ENCODE results near the gene LRRC74A.
"Not testable (repeated sequence)": the region's sequence is repeated elsewhere in the genome, so short reads cannot be mapped to it uniquely, and the experiment has no call there.

LRRC74A gene

GRCh38 chr14:76874734-76875133 is 48.5 kb downstream of the LRRC74A start:
- Mint-ChIP-seq H3K27ac (no peak overlapping the region), H3K9me3 (peaks cover 4% of the 10 kb centered on the region), H3K4me3 (no peak overlapping the region), H3K36me3 (ENCODE audit: low read depth) (no peaks in the 10 kb centered on the region), H3K4me1 (ENCODE audit: low read depth) (no peaks in the 10 kb centered on the region), H3K27me3 (ENCODE audit: low read depth) (no peaks in the 10 kb centered on the region)
- no peak for DNase-seq (ENCODE audit: low spot score)

GRCh38 chr14:76876076-76876475 is 49.9 kb downstream of the LRRC74A start:
- Mint-ChIP-seq H3K27ac (no peak overlapping the region), H3K27me3 (ENCODE audit: low read depth) (peaks cover 3% of the 10 kb centered on the region), H3K4me1 (ENCODE audit: low read depth) (no peaks in the 10 kb centered on the region), H3K9me3 (peaks cover 4% of the 10 kb centered on the region), H3K36me3 (ENCODE audit: low read depth) (no peaks in the 10 kb centered on the region), H3K4me3 (no peak overlapping the region)
- peak; percentile 14 for DNase-seq (ENCODE audit: low spot score)

DNA sequence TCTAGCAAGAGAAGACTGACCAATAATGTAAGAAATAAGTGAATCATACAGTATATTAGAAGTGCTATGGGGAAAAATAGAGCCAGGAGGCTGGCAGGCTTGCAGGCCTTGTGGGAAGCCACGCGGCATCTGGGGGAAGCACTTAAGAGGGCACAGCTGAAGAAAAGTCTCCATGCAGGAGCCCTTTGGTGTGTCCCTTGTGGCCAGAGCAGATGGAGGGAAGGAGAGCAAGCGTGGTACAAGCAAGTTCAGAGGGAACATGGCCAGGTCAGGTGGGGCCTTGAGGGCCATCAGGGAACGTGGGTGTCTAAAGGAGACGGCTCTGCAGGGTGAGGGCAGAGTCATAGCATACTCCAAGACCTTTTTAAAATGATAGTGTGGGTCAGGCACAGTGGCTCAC is 51.7 kb downstream of the LRRC74A start:
- Mint-ChIP-seq H3K9me3 (peaks cover 4% of the 10 kb centered on the region), H3K36me3 (ENCODE audit: low read depth) (no peaks in the 10 kb centered on the region), H3K27me3 (ENCODE audit: low read depth) (peaks cover 3% of the 10 kb centered on the region), H3K4me3 (no peak overlapping the region), H3K4me1 (ENCODE audit: low read depth) (no peaks in the 10 kb centered on the region), H3K27ac (no peak overlapping the region)
- no peak for DNase-seq (ENCODE audit: low spot score)

DNA sequence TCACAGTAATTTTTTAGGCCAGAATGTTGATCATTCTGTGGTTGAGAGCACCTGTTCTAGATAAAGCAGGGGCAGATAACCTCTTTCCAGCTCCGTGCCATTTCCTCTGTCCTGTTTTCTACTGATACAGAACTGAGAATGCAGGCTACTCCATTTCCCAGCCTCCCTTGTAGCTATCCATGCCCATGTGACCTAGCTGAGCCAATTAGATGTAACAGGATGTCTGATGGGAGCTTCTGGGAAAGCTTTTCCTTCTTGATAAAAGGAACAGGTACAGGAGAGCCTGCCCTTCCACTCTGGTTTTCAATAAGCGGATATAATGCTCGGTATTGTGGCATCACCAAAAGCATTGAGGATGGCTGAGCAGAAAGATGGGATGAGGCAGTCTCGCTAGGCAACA is 54.2 kb downstream of the LRRC74A start:
- Mint-ChIP-seq H3K4me1 (ENCODE audit: low read depth) (peaks cover 4% of the 10 kb centered on the region), H3K27me3 (ENCODE audit: low read depth) (peaks cover 3% of the 10 kb centered on the region), H3K9me3 (peaks cover 2% of the 10 kb centered on the region), H3K36me3 (ENCODE audit: low read depth) (no peaks in the 10 kb centered on the region), H3K4me3 (no peak overlapping the region), H3K27ac (no peak overlapping the region)
- DNase-seq (ENCODE audit: low spot score): no peak

DNA sequence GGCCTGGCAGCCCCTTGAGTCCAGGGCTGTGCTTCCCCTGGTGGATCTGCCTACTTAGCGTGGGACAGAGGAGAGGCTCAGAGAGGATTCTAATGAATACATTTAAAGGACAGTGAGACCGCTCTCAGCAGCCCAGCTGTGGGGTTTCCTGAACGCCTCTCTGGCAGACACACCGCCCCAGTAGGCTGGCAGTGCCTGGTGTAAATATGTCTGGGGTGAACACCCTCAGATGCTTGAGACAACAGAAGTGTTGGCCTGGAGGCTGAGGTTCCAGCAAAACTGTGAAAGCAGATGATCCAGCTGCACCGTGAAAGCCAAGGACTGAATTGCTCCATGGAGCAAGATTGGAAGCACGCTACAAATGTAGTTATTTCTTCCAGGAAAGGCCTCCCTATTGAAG is 55.1 kb downstream of the LRRC74A start:
- Mint-ChIP-seq H3K36me3 (ENCODE audit: low read depth) (no peaks in the 10 kb centered on the region), H3K27me3 (ENCODE audit: low read depth) (peaks cover 3% of the 10 kb centered on the region), H3K4me3 (no peak overlapping the region), H3K9me3 (no peaks in the 10 kb centered on the region), H3K4me1 (ENCODE audit: low read depth) (peaks cover 4% of the 10 kb centered on the region), H3K27ac (no peak overlapping the region)
- DNase-seq (ENCODE audit: low spot score): no peak

DNA sequence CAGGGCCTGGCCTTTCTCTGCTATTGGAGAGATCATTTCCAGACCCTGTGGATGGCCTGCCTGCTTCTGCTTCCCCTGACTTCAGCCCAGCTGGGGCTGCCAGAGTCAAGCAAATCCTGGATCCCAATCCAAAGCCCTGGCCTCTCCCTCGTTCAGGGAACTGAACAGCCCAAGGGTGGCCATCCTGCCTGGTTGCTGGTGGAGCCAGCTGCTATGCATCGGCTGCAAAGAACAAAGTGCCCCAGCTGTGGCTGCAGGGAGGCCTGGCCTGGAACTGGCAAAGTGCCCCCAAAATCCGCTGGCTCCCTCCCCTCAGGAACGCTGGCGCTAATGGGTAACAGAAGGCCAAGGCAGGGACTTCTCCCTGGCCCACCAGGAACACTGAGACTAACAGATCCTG is 56.4 kb downstream of the LRRC74A start:
- Mint-ChIP-seq H3K4me3 (no peak overlapping the region), H3K27ac (no peak overlapping the region), H3K9me3 (no peaks in the 10 kb centered on the region), H3K4me1 (ENCODE audit: low read depth) (peaks cover 4% of the 10 kb centered on the region), H3K36me3 (ENCODE audit: low read depth) (no peaks in the 10 kb centered on the region), H3K27me3 (ENCODE audit: low read depth) (peaks cover 5% of the 10 kb centered on the region)
- no peak for DNase-seq (ENCODE audit: low spot score)

- peaks cover 5% of the 10 kb centered on the region for H3K27me3 Mint-ChIP-seq (ENCODE audit: low read depth)
- peaks cover 4% of the 10 kb centered on the region for H3K4me1 Mint-ChIP-seq (ENCODE audit: low read depth)
- H3K9me3 Mint-ChIP-seq: no peaks in the 10 kb centered on the region
- DNase-seq (ENCODE audit: low spot score): no peak
- no peak overlapping the region for H3K27ac Mint-ChIP-seq
- H3K4me3 Mint-ChIP-seq: no peak overlapping the region
- no peaks in the 10 kb centered on the region for H3K36me3 Mint-ChIP-seq (ENCODE audit: low read depth)
These were observed 57.2 kb downstream of the LRRC74A start for GRCh38 chr14:76883447-76883846.

DNA sequence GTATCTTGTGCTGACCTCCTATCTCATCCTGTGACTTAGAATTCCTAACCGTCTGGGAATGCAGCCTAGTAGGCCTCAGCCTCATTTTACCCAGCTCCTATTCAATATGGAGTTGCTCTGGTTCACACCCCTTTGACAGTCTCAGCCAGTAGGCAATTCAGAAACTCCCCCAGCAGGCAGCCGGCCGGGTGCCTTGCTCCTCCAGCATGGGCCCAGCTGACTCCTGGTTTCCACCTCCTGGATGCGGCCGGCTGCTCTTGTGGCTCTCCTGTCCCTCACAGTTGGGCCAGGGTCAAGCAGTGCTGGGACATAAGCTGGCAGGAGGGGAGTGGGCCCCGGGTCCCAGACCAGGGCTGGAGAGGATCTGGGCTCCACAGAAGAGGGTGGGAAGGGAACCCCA is 58.2 kb downstream of the LRRC74A start:
- Mint-ChIP-seq H3K4me3 (no peak overlapping the region), H3K9me3 (no peaks in the 10 kb centered on the region), H3K36me3 (ENCODE audit: low read depth) (no peaks in the 10 kb centered on the region), H3K27ac (no peak overlapping the region), H3K27me3 (ENCODE audit: low read depth) (peaks cover 5% of the 10 kb centered on the region), H3K4me1 (ENCODE audit: low read depth) (peaks cover 4% of the 10 kb centered on the region)
- no peak for DNase-seq (ENCODE audit: low spot score)

DNA sequence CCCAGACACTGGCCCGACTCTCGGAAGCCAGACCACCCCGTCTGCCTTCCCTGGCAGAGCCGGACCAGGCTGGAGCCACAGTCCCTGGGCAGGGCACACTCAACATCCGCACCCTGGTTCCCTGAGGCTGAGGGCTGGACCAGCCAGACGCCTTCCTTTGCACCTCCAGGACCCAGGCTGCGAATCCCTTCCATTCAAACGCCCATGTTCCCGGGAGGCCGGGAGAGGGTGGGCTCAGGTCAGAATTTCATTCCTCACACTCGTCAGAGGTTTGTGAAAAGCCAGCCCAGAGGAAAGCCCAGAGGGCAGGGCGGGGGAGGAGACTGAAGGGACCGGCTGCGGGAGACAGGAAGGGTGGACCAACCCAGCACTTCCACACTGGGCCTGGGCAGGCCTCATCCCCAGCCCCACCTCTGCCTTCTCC is 58.7 kb downstream of the LRRC74A start:
- Mint-ChIP-seq H3K4me3 (no peak overlapping the region), H3K27ac (no peak overlapping the region), H3K4me1 (ENCODE audit: low read depth) (peaks cover 4% of the 10 kb centered on the region), H3K9me3 (no peaks in the 10 kb centered on the region), H3K36me3 (ENCODE audit: low read depth) (no peaks in the 10 kb centered on the region), H3K27me3 (ENCODE audit: low read depth) (peaks cover 5% of the 10 kb centered on the region)
- DNase-seq (ENCODE audit: low spot score): no peak

DNA sequence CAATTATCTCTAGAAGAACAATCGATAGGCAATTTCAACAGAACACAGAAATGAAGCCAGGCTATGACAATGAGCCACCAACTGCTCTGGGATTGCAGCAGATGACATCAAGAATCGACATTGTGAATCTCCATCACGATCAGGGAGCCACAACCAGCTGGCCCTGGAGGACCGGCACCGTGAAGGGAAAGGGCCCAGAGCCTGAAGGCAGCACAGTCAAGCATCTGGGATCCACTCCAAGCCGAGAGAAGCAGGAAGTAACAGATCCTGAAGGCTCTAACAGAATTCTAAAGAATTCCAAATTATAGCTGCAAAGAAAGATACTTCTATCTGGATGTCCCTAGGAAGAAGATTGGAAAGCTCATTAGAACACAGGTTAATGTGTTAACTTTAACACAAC is 61.0 kb downstream of the LRRC74A start:
- no peak for DNase-seq (ENCODE audit: low spot score)
- no peaks in the 10 kb centered on the region for H3K9me3 Mint-ChIP-seq
- H3K36me3 Mint-ChIP-seq (ENCODE audit: low read depth): no peaks in the 10 kb centered on the region
- H3K27me3 Mint-ChIP-seq (ENCODE audit: low read depth): peaks cover 2% of the 10 kb centered on the region
- H3K27ac Mint-ChIP-seq: no peak overlapping the region
- no peak overlapping the region for H3K4me3 Mint-ChIP-seq
- H3K4me1 Mint-ChIP-seq (ENCODE audit: low read depth): peaks cover 4% of the 10 kb centered on the region

GRCh38 chr14:76891391-76891790 is 65.2 kb downstream of the LRRC74A start:
- Mint-ChIP-seq H3K9me3 (peaks cover 9% of the 10 kb centered on the region), H3K27ac (no peak overlapping the region), H3K36me3 (ENCODE audit: low read depth) (no peaks in the 10 kb centered on the region)

GRCh38 chr14:76894308-76894707 is 68.1 kb downstream of the LRRC74A start:
- Mint-ChIP-seq H3K4me1 (ENCODE audit: low read depth) (no peaks in the 10 kb centered on the region), H3K36me3 (ENCODE audit: low read depth) (no peaks in the 10 kb centered on the region), H3K9me3 (peaks cover 9% of the 10 kb centered on the region), H3K27ac (no peak overlapping the region), H3K4me3 (no peak overlapping the region), H3K27me3 (ENCODE audit: low read depth) (no peaks in the 10 kb centered on the region)
- no peak for DNase-seq (ENCODE audit: low spot score)

More at GRCh38 chr14:76891391-76891790, 65.2 kb downstream of the LRRC74A start:
- DNase-seq (ENCODE audit: low spot score): no peak
- Mint-ChIP-seq H3K4me1 (ENCODE audit: low read depth) (no peaks in the 10 kb centered on the region), H3K27me3 (ENCODE audit: low read depth) (peaks cover 2% of the 10 kb centered on the region), H3K4me3 (no peak overlapping the region)

- H3K27me3 Mint-ChIP-seq (ENCODE audit: low read depth); H3K27ac Mint-ChIP-seq; H3K36me3 Mint-ChIP-seq (ENCODE audit: low read depth); DNase-seq (ENCODE audit: low spot score); H3K4me1 Mint-ChIP-seq (ENCODE audit: low read depth); H3K9me3 Mint-ChIP-seq; H3K4me3 Mint-ChIP-seq: not testable (repeated sequence)
These were observed 71.8 kb downstream of the LRRC74A start for GRCh38 chr14:76898006-76898405.

DNA sequence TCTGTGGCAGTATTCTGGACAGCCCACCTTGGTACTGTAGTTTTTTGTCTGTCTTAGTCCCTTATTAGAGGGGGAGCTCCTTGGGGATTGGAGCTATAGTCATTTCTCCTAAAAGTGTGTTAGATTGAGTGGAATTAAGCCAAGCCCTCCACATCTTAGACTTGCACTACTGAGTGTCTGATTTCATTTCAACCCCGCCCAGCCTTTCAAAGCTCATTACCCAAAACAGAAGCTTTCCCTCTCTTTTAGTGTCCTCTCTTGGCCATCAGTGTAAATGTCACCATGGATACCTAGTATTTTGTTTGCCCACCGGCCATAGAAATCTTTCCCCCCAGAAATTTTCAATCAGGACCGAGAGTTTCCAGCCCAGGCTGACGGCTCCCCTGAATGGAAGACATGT is 74.5 kb downstream of the LRRC74A start:
- Mint-ChIP-seq H3K27me3 (ENCODE audit: low read depth) (no peaks in the 10 kb centered on the region), H3K4me1 (ENCODE audit: low read depth) (peaks cover 9% of the 10 kb centered on the region), H3K9me3 (no peaks in the 10 kb centered on the region), H3K27ac (no peak overlapping the region), H3K4me3 (no peak overlapping the region), H3K36me3 (ENCODE audit: low read depth) (no peaks in the 10 kb centered on the region)
- DNase-seq (ENCODE audit: low spot score): no peak

- Mint-ChIP-seq H3K4me3 (no peak overlapping the region), H3K36me3 (ENCODE audit: low read depth) (no peaks in the 10 kb centered on the region), H3K27me3 (ENCODE audit: low read depth) (no peaks in the 10 kb centered on the region), H3K4me1 (ENCODE audit: low read depth) (peaks cover 9% of the 10 kb centered on the region), H3K27ac (no peak overlapping the region), H3K9me3 (no peaks in the 10 kb centered on the region)
- no peak for DNase-seq (ENCODE audit: low spot score)
These were observed 75.2 kb downstream of the LRRC74A start for GRCh38 chr14:76901171-76902055.
